Measurements from ENCODE around the gene SMIM14. TPM values are rescaled to one million over a fixed set of nuclear protein-coding genes. Genes with fewer than 3 reads are reported as not detected.

SMIM14 gene
- total and polyA plus RNA-seq, 9 of the 15 experiments (the other 6 are each of a cell fraction or from before 2014, with no cell fraction given): 0.98 to 3.7 (median 2.2) TPM

DNA sequence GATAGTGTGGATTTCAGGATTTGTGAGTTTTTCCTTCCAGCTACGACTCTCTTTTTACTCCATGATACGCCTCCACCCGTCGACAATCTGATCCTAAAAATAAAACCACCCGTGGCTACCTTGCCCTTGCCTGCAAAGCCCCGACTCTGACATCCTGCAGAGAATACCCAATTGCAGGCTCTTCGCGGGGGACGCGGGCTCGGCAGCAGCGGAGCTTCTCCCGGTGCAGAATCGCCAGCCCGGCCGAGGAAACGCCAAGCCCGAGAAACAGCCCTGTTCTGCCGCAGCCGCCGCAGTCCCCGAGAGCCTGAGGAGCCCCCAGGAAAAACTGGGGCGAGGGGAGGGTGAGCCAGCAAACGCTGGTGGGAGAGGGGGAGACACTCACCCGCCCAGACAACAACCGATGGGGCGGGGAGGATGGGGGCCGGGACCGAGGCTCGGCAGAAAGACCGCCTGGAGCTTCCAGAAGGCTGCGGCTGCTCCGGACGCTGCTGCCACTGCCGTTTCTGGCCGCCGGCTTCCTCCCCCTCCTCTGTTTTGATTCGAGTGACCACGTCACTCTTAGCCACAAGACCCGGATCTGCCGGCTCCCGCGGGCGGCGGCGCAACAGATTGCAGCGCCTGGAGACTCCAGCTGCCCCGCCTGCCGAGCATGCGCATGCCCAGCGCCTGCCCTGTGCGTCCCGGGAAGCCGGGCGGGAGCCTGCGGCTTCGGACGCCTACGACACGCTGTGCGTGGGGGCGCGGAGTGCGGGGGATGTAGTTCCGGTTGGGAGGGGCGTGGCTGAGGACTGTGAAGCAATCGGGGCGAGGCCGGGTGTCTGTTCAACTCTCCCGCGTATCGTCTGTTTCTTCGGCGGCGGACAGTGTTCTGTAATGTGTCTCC lies at the start of gene SMIM14 (continued):
- no peak for TF ChIP-seq ZNF274 (IDR thresholded peaks at IDR 0.05; ENCODE audit: borderline replicate concordance, low read depth, low read length)
- TF ChIP-seq HLTF (IDR thresholded peaks at IDR 0.05): no peak
- no peak for TF ChIP-seq SRSF7 (optimal IDR thresholded peaks at IDR 0.05; ENCODE audit: low read depth, low read length)
- peak; percentile 7 for TF ChIP-seq PHF20 (IDR thresholded peaks at IDR 0.05; ENCODE audit: partially characterized antibody)
- no peak for TF ChIP-seq CREB3 (tag; conservative IDR thresholded peaks at IDR 0.05; ENCODE audit: low read depth)
- TF ChIP-seq, protein P1, sequence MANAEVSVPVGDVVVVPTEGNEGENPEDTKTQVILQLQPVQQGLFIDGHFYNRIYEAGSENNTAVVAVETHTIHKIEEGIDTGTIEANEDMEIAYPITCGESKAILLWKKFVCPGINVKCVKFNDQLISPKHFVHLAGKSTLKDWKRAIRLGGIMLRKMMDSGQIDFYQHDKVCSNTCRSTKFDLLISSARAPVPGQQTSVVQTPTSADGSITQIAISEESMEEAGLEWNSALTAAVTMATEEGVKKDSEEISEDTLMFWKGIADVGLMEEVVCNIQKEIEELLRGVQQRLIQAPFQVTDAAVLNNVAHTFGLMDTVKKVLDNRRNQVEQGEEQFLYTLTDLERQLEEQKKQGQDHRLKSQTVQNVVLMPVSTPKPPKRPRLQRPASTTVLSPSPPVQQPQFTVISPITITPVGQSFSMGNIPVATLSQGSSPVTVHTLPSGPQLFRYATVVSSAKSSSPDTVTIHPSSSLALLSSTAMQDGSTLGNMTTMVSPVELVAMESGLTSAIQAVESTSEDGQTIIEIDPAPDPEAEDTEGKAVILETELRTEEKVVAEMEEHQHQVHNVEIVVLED (CRISPR knock-in tag; IDR thresholded peaks at IDR 0.05): peak; percentile 96
- TF ChIP-seq SIN3B (IDR thresholded peaks at IDR 0.05; ENCODE audit: low read depth): no peak; the same call in 1 of the 2 replicates
- no peak for TF ChIP-seq ZNF707 (CRISPR knock-in tag; conservative IDR thresholded peaks at IDR 0.05)
- TF ChIP-seq GABPB2 (CRISPR knock-in tag; conservative IDR thresholded peaks at IDR 0.05): no peak
- no peak for TF ChIP-seq THRAP3 (IDR thresholded peaks at IDR 0.05; ENCODE audit: borderline replicate concordance)
- TF ChIP-seq ZBTB17 (CRISPR knock-in tag; IDR thresholded peaks at IDR 0.05): no peak
- no peak for TF ChIP-seq ASH1L (IDR thresholded peaks at IDR 0.05; ENCODE audit: borderline replicate concordance, low read depth, partially characterized antibody)
- peak in 1 of 2 experiments; percentile 55; a peak in 1 of 4 replicates for TF ChIP-seq SIN3A (IDR thresholded peaks at IDR 0.05; ENCODE audit: borderline replicate concordance in 2 of 2, control insufficient read depth in 1 of 2, low read depth in 2 of 2, low read length in 2 of 2)
- peak; percentile 81 for TF ChIP-seq CTBP1 (IDR thresholded peaks at IDR 0.05; ENCODE audit: borderline replicate concordance)
- no peak for TF ChIP-seq TFAM (CRISPR knock-in tag; conservative IDR thresholded peaks at IDR 0.05)
- no peak for TF ChIP-seq SRSF9 (IDR thresholded peaks at IDR 0.05; ENCODE audit: borderline replicate concordance, low read depth, low read length)
- TF ChIP-seq EGR1 (conservative IDR thresholded peaks at IDR 0.05): peak; percentile 100
- TF ChIP-seq CBFA2T2 (conservative IDR thresholded peaks at IDR 0.05): no peak
- no peak for TF ChIP-seq THRB (CRISPR knock-in tag; conservative IDR thresholded peaks at IDR 0.05)
- TF ChIP-seq, protein P2, sequence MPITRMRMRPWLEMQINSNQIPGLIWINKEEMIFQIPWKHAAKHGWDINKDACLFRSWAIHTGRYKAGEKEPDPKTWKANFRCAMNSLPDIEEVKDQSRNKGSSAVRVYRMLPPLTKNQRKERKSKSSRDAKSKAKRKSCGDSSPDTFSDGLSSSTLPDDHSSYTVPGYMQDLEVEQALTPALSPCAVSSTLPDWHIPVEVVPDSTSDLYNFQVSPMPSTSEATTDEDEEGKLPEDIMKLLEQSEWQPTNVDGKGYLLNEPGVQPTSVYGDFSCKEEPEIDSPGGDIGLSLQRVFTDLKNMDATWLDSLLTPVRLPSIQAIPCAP (CRISPR knock-in tag; IDR thresholded peaks at IDR 0.05; ENCODE audit: borderline replicate concordance): no peak
- TF ChIP-seq ARID3A (IDR thresholded peaks at IDR 0.05; ENCODE audit: borderline replicate concordance, low read depth, low read length): no peak

Data from K562 (cell line).